Stomach (tissue), 4 donors: ENCODE data around the gene SGO1.
"Not testable (repeated sequence)": the region's sequence is repeated elsewhere in the genome, so short reads cannot be mapped to it uniquely, and the experiment has no call there.

ENCODE experiments used
- CTCF ChIP-seq, 7 experiments: fragments of 450-650 bp in 4 of 7; fragments of 200-600 bp in 3 of 7; sonication (generic) in 3 of 7; IDR thresholded peaks; one replicate each; pipeline ENCODE4 v1.5.1; 2016 to 2019; ENCODE audit warnings: antibody characterized with exemption in 7 of 7, control low read depth in 2 of 7, mild to moderate bottlenecking in 1 of 7
- EP300 ChIP-seq: sonication (generic); formaldehyde crosslinking; IDR thresholded peaks from one replicate; pipeline ENCODE4 v1.6.1; 2017; ENCODE audit warnings: antibody characterized with exemption
- POLR2A ChIP-seq, 4 donors: fragments of 450-650 bp; IDR thresholded peaks; one replicate each; pipeline ENCODE4 v1.6.1; 2016; ENCODE audit warnings: antibody characterized with exemption in 4 of 4, control low read depth in 2 of 4, mild to moderate bottlenecking in 1 of 4, moderate library complexity in 1 of 4
- POLR2AphosphoS5 ChIP-seq, 3 donors: sonication (generic); formaldehyde crosslinking; IDR thresholded peaks; one replicate each; pipeline ENCODE4 v1.6.1; 2016; ENCODE audit warnings: antibody characterized with exemption in 3 of 3

- TF ChIP-seq CTCF (IDR thresholded peaks at IDR 0.05); POLR2A (IDR thresholded peaks at IDR 0.05); POLR2AphosphoS5 (IDR thresholded peaks at IDR 0.05); EP300: not testable (repeated sequence)
These were observed 27.5 kb upstream of the SGO1 start for GRCh38 chr3:20213491-20213890.
